Measurements from ENCODE around the gene ABHD18.
A peak's percentile ranks its signal among the peaks of the same experiment; 100 is the strongest.
"Not testable (repeated sequence)": the region's sequence is repeated elsewhere in the genome, so short reads cannot be mapped to it uniquely, and the experiment has no call there.

Gene ABHD18

DNA sequence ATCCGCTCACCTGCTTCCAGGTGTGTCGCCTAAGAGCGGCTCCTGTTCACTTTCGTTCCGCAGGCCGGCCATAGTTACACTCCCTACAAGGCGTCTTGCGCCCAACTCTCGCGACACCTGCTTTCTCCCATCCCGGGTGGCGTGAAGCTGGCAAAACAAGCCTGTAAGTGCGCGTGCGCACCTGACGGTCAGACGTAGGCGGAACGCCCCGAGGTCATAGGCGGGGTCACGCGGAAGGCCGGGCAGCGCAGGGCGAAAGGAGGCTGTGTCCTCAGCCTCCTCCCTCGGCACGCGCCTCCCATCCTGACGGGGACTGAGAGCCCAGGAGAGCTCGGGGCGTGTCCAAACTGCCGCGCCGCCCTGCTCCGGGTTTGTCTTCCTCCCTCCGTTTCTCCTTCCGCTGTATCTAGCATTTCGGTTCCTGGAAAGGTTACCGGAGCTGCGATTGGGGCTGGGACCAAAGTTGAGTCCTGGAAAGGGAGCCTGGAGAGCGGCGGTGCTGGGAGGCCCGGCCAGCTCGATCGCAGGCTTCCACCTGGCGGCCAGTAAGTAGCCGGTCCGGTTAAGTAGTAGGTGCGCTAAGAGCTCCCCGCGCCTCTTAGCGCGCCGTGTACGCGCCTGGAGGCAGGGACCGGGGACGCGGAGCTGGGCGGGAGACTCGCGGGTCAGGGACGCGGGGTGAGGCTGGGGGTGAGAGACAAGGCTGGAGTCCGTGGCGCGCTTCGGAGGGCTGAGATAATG, at the start of gene ABHD18, which contains the start of gene MFSD8:
TSS of gene ABHD18 (plus strand) at position 345 of the 741 bp plus-strand sequence. CDS start 17,550 bp downstream, outside the sequence.
TSS of gene MFSD8 (minus strand) at position 112 of the 741 bp plus-strand sequence. CDS start at position 72, 40 bp downstream.
- peak; percentile 99 for DNase-seq (ENCODE audit: low spot score)

DNA sequence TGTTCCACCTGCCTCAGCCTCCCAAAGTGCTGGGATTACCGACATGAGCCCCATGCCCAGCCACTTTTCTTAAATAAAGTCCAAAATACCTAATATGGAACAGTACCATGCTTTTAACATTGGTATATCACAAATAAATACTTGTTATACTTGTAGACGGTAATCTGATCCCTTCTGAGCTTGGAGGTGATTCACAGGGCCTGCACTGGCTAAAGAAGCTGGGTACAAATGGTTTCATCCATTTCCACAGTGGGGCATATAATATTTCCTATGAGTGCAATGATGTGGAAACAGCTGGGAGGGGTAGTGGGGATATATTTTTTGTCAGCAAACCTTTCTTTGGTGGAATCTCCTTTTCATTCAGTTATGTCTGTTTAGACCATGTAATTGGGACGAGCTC, 48.7 kb upstream of the ABHD18 start:
- no peak for DNase-seq (ENCODE audit: low spot score)

DNA sequence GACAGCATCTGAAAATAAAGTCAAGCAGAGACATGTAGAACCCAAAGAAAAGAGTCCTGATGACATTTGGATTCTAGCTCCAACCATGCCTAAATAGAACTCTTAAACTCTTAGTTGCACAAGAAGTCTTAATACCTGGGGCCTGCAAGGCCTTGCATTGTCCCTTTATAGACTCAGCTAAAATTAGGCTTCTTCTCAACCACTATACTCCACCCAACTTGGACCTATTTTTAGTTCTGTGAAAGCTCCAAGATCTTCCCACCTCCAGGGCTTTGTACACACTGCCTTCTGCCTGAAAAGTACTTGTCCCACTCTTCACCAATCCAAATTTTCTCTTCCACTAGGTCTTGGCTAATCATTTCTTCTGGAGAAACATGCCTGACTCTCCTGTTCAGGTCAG, 48.1 kb upstream of the ABHD18 start:
- no peak for DNase-seq (ENCODE audit: low spot score)

DNA sequence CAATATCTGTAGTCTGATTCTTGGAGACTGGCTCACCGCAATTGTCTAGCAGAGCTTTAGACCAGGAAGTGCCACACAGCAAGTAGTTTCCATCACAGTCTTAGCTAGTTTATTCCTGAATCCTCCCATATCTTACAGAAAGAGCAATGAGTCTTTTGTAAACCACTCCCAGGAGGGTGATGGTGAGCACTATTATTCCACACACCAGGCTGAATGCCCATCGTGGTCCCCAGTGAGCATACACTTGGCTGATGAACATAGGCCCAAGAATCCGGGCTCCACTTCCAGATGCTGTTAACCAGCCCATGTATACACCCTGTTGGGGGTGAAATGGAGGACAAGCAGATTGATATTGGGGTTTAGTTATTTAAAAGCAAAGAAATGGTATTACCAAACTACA, 44.7 kb upstream of the ABHD18 start:
- no peak for DNase-seq (ENCODE audit: low spot score)

DNA sequence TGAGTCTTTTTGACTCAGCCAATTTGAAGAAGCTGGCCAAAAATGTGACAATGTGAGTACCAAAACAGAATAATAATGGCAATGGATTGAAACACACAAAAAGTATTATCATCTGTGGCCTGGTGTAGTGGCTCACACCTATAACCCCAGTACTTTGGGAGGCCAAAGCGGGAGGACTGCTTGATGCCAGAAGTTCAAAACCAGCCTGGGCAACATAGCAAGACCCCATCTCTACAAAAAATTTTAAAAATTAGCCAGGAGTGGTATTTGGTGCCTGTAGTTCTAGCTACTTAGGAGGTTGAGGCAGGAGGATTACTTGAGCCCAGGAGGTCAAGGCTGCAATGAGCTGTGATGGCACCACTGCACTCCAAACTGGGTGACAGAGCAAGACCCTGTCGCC, 43.0 kb upstream of the ABHD18 start:
- no peak for DNase-seq (ENCODE audit: low spot score)

DNA sequence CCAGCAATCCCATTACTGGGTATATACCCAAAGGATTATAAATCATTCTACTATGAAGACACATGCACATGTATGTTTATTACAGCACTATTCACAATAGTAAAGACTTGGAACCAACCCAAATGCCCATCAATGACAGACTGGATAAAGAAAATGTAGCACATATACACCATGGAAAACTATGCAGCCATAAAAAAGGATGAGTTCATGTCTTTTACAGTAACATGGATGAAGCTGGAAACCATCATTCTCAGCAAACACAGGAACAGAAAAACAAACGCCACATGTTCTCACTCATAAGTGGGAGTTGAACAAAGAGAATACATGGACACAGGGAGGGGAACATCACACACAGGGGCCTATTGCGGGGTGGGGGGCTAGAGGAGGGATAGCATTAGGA, 39.5 kb upstream of the ABHD18 start:
- not testable (repeated sequence) for DNase-seq (ENCODE audit: low spot score)

DNA sequence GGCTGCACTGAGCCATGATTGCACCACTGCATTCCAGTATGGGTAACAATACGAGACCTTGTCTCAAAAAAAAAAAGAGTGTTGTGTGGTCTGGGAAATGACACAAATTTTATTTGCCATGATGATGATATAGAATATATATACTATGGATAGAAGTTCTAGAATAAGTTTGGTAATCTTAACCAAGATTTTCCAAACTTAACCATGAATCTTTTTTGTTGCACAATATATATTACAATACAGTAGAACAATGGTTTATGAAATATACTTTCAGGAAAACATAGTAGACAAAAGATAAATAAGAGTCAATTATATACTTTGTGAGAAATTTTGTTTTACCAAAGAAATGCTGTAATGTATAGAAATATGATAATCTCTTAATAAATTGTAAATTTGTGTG, 35.0 kb upstream of the ABHD18 start:
- DNase-seq (ENCODE audit: low spot score): no peak

DNA sequence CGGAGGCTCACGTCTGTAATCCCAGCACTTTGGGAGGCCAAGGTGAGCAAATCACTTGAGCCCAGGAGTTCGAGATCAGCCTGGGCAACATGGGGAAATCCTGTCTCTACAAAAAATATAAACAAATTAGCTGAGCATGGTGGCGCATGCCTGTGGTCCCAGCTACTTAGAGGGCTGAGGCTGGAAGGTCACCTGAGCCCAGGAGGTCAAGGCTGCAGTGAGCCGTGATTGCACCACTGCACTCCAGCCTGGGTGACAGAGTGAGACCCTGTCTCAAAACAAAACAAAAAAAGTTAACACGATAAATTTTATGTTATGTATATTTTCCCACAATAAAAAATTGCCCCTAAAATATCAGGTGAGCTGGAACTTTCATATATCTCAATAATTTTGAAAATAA, 33.4 kb upstream of the ABHD18 start:
- not testable (repeated sequence) for DNase-seq (ENCODE audit: low spot score)

DNA sequence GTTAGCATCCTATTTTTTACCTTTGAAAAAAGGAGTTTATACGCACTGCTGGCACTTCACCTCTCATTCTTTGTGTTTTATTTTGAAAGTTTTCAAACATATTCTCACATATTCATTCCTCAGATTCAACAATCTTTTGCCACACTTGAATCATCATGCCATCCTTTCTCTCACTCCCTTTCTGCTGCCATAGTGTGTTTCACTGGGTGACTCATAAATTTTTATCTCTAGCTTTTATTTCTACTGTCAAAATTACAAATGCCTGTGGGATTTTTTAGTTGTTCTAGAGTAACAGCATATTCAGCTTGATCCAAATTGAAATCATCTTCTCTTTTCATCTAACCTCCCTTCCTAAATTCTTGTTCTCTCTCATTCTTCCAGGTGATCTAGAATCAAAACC, 28.2 kb upstream of the ABHD18 start:
- DNase-seq (ENCODE audit: low spot score): no peak

DNA sequence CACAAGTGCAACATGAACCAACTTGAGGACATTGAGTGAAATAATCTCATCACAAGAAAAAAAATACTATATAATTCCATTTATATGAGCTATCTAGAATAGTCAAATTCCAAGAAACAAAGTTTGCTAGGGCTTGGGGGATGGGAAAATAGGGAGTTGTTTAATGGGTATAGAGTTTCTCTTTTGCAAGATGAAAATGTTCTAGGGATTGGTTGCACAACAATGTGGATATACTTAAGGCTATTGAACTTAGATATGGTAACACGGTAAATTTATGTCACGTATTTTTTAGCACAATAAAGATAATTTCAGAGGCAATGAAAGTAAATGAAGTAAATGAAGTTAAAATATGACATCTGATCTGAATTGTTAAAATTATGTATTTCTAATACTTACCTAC, 8.1 kb upstream of the ABHD18 start:
- no peak for DNase-seq (ENCODE audit: low spot score)

DNA sequence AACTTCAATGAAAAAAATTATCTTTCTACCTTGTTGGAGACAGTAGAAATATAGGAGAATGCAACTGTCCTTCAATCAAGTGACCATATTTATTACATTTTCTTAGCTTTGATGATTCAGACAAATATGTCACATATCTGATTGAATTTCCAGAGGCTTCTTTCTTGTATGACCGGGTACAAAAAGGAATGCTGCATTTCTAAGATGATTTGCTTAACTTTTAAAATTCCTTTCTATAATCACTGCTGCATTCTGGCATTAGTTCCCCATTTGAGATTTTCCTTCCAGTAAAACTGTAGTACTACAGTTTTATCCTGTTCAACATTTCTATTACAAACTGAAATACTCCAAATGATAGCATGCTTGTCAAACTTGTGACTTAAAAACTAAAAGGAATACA, 5.4 kb upstream of the ABHD18 start:
- DNase-seq (ENCODE audit: low spot score): no peak

DNA sequence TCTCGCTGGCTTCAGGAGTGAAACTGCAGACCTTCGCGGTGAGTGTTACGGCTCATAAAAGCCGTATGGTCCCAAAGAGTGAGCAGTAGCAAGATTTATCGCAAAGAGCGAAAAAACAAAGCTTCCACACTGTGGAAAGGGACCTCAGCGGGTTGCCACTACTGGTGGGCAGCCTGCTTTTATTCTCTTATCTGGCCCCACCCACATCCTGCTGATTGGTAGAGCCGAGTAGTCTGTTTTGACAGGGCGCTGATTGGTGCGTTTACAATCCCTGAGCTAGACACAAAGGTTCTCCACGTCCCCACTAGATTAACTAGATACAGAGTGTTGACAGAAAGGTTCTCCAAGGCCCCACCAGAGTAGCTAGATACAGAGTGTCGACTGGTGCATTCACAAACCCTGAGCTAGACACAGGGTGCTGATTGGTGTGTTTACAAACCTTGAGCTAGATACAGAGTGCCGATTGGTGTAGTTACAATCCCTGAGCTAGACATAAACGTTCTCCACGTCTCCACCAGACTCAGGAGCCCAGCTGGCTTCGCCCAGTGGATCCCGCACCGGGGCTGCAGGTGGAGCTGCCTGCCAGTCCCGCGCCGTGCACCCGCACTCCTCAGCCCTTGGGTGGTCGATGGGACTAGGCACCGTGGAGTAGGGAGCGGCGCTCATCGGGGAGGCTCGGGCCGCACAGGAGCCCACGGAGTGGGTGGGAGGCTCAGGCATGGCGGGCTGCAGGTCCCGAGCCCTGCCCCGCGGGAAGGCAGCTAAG, 1.4 kb upstream of the ABHD18 start:
- DNase-seq (ENCODE audit: low spot score): not testable (repeated sequence)

DNA sequence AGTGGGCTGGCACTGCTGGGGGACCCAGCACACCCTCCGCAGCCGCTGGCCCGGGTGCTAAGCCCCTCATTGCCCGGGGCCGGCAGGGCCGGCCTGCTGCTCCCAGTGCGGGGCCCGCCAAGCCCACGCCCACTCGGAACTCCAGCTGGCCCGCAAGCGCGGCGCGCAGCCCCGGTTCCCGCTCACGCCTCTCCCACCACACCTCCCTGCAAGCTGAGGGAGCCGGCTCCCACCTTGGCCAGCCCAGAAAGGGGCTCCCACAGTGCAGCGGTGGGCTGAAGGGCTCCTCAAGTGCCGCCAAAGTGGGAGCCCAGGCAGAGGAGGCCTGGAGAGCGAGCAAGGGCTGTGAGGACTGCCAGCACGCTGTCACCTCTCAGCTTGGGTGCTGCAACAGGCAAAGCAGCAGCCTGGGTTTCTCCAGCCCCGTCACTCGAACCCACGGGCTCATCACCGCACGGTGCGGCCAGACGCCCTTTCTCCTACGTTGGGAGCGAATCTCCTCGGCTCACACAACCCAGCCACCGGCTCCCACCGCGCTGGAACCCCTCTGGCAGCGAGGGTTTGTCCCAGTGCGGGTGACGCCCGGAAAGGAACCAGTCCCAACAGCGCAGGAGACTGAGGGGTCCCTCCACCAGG, 662 bp upstream of the ABHD18 start:
- DNase-seq (ENCODE audit: low spot score): not testable (repeated sequence)

DNA sequence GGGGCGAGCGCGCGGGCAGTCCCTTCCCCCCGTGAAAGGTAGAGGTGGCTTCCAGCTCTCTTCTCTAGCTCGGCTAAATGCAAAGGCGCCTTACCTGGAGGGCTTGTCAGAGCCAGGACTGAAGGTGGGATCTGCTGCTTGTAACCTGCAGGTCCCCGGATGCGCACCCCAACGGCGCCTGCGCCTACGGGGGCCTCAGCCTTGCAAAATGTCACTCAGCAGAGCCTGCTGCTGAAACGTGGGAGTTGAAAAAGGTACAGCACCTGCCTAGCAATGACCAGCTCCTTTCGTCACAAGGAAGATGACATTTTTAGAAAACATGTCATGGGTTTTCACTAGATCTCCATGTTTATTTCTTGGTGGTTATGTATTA, 583 bp downstream of the ABHD18 start:
- DNase-seq (ENCODE audit: low spot score): peak; percentile 57

DNA sequence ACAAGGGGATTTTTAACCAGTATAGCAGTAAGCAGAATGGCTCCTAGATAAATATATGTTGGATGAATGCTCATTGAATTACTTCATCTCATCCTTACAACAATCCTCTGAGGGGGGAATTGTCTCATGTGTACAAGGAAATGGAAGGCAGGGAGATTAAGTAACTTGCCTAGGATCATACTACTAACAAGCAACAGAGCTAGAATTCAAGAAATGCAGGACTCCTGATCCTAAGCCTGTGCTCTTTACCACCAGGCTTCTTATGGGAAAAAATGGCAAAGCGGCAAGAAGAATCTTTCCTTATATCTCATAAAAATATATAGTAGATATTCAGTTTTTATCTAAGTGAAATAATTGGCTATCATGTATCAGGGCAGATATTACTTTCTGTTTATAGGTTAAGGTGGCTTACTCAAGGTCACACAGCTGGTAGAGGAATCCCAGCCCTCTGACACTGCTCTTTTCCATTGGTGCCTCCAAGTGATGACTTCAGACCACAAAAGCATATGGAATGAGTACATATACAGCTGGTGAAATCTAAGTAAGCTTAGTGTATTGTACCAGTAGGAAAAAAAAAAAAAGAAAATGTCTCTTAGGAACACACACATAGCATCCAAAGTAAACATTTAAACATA, 2.1 kb downstream of the ABHD18 start:
- DNase-seq (ENCODE audit: low spot score): no peak

DNA sequence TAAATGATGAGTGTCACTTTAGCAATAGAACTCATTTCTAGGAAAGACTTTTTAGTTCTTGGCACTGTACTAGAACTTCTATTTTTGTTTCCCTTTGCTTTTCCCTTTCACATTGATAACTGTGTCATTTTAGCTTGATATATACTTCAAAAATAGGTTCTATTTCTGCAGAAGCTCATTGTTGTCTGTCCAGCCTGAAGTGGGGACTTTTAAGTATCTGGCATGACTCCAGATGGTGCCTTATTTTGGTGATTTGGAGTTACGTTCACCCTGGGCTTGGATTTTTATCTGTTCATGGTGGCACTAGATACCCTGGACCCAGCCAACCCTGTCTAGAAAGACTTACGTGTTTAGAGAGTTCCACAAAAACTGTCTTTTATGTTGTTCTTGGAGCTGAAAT, 3.4 kb downstream of the ABHD18 start:
- no peak for DNase-seq (ENCODE audit: low spot score)

DNA sequence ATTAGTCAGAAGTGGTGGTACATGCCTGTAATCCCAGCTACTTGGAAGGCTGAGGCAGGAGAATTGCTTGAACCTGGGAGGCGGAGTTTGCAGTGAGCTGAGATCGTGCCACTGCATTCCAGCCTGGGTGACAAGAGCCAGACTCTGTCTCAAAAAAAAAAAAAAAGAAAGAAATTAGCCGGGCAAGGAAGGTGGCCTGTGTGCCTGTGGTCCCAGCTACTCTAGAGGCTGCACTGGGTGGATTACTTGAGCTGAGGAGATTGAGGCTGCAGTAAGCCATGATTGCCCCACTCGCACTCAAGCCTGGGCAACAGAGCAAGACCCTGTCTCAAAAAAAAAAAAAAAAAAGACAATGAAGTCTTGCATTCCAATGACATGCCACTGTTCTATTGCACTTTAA, 5.7 kb downstream of the ABHD18 start:
- not testable (repeated sequence) for DNase-seq (ENCODE audit: low spot score)

DNA sequence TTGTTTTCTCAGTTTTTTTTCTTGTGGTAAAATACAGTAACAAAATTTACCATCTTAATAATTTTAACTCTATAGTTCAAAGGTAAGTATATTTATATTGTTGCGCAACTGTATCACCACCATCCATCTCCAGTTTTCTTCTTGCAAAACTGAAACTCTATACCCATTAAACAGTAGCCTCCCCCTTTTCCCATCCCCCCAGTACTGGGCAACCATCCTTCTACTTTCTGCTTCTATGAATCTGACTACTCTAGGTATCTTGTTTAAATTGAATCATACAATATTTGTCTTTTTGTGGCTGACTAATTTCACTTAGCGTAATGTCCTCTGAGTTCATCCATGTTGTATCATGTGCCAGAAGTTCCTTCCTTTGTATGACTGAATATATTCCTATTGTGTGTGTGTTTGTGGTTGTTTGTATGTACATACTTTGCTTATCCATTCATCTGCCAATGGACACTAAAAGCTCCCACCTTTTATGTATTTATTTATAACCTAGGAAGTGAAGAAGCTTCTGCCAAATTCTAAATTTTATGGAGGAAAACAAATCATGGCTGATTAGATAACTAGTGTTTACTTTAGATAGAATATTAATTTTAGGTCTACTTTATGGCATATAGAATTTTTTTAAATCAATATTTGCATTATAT, 10.0 kb downstream of the ABHD18 start:
- no peak for DNase-seq (ENCODE audit: low spot score)

DNA sequence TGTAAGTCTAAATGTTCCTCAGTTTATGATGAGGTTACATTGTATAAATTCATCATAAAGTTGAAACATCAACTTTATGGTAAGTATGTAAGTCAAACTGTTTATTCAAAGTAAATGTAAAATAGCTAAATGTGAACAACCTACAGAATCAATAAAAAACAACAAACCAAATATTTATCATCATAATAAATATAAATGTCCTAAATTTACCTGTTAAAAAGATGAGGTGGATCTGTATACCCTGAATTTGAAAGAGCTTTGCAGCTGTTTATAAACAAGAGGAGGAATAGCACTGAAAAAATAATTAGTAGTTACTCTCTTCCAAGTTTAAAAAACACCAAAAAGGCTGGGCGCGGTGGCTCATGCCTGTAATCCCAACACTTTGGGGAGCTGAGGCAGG, 13.7 kb downstream of the ABHD18 start:
- DNase-seq (ENCODE audit: low spot score): no peak

DNA sequence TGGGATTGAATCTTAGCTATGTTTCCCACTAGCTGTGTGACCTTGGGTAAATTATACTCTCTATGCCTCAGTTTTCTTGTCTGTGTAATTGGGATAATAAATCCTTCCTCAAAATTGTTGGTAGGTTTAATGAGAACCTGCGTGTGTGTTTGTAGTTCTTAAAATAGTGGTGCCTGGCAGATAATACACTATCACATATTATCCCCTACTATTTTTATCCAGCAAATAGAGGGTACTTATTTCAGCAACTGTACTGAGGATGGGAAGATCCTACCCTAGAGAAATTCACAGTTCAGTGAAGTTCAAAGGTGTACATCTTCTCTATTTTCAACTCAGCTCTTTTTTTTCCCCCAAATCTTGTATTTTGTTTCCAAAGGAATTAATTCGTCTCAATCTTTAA, 17.2 kb downstream of the ABHD18 start:
- DNase-seq (ENCODE audit: low spot score): no peak

DNA sequence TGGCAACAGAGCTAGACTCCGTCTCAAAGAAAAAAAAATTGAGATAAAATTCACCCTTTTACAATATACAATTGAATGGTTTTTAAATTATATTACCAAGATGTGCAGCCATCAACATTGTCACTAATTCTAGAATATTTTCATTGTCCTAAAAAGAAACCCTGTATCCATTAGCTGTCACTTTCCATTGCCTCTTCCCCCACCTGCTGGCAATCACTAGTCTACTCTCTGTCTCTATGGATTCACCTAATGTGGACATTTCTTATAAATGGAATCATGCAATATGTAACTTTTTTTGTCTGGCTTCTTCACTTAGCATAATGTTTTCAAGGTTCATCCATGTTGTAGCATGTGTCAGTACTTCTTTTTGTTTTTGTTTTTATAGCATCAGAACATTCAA, 20.8 kb downstream of the ABHD18 start:
- no peak for DNase-seq (ENCODE audit: low spot score)

DNA sequence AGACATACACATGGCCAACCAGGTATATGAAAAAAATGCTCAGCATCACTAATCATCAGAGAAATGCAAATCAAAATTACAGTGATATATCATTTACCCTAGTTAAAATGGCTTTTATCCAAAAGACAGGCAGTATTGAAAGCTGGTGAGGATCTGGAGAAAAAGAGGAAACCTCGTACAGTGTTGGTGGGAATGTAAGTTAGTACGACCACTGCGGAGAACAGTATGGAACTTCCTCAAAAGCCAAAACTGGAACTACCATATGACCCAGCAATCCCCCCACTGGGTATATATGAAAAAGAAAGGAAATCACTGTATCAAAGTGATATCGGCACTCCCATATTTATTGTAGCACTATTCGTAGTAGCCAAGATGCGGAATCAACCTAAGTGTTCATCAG, 23.4 kb downstream of the ABHD18 start:
- no peak for DNase-seq (ENCODE audit: low spot score)

All from CD4-positive, alpha-beta T cell treated with Interleukin-6 at 100 ng/mL for 8 hours (primary cell).